Measurements from ENCODE around the gene TERT. TPM values are rescaled to one million over a fixed set of nuclear protein-coding genes. Genes with fewer than 3 reads are reported as not detected.

TERT gene
- total and polyA plus RNA-seq, 2 of the 8 experiments (the other 6 are each of a cell fraction or from before 2014, with no cell fraction given): 13.1 to 23.1 TPM

- no peak overlapping the region for H3K4ac ChIP-seq (replicated peaks; ENCODE audit: insufficient read length, low read depth, low read length)
- H3K79me1 ChIP-seq (ENCODE audit: low read depth, low read length): peaks cover 8% of the 10 kb centered on the region; the same call in 1 of the 2 replicates
- no peak overlapping the region for H3K27ac ChIP-seq (ENCODE audit: low read depth, low read length)
- H3K23ac ChIP-seq (ENCODE audit: insufficient read length): no peak overlapping the region
- peaks cover 0 to 9% of the 10 kb centered on the region in 2 experiments for H4K20me1 ChIP-seq (replicated peaks in 1 of 2; ENCODE audit: control insufficient read depth in 1 of 2, insufficient read depth in 2 of 2, low read length in 2 of 2)
- no peak overlapping the region for H2BK120ac ChIP-seq (replicated peaks; ENCODE audit: low read depth, low read length)
- CTCF ChIA-PET (ENCODE audit: partially characterized antibody): interaction anchor here (0.8 kb wide), 1 partner anchor 8 kb away, joined by 4 read pairs; no protein-coding TSS in a partner anchor
- H3K23me2 ChIP-seq (ENCODE audit: low read depth, low read length): peaks cover 3% of the 10 kb centered on the region; the same call in 1 of the 2 replicates
- FAIRE-seq: no peak
- no peak overlapping the region for H3K4me2 ChIP-seq (ENCODE audit: insufficient read depth in 1 of 2, low read depth in 2 of 2, low read length in 2 of 2)
- H4K5ac ChIP-seq (ENCODE audit: insufficient read length, low read depth, low read length): no peak overlapping the region
- no peak for DNase-seq (ENCODE audit: low read depth in 1 of 2, low spot score in 2 of 2)
- no peak overlapping the region for H2BK15ac ChIP-seq (ENCODE audit: low read length)
- H3K9ac ChIP-seq (replicated peaks in 1 of 4; ENCODE audit: extremely low read depth in 1 of 4, low read depth in 3 of 4, low read length in 3 of 4): no peak overlapping the region
- POLR2A ChIA-PET (ENCODE audit: partially characterized antibody): no interaction called here
- peaks cover 3 to 14% of the 10 kb centered on the region in 2 experiments; a peak in 2 of 4 replicates for H3K79me2 ChIP-seq (ENCODE audit: control insufficient read depth in 1 of 2, insufficient read depth in 2 of 2, low read length in 2 of 2)
- H4K91ac ChIP-seq (replicated peaks; ENCODE audit: insufficient read length, low read length): no peak overlapping the region
- H2AFZ ChIP-seq (ENCODE audit: low read length): no peak overlapping the region
- WGBS, 2 experiments (ENCODE audit: extremely low coverage in 1 of 2, insufficient coverage in 1 of 2, insufficient read length in 1 of 2, insufficient replicate concordance in 2 of 2, low coverage in 1 of 2, low lambda C conversion rate in 2 of 2, missing lambda C conversion rate in 1 of 2): 89% methylated on average over 13 of the region's 20 CpGs; no CpG with 5 or more reads in 1 of the 2 experiments
- TF ChIP-seq TAF1 (IDR thresholded peaks at IDR 0.05; ENCODE audit: low read depth, low read length) (no peak), KDM5A (IDR thresholded peaks at IDR 0.05; ENCODE audit: low read length) (no peak), SUZ12 (IDR thresholded peaks at IDR 0.05; ENCODE audit: low read length) (no peak)
- no peaks in the 10 kb centered on the region for H3K4me1 ChIP-seq (replicated peaks in 1 of 4; ENCODE audit: control insufficient read depth in 3 of 4, insufficient read depth in 4 of 4, low read length in 3 of 4)
- no peak overlapping the region for H3K18ac ChIP-seq (ENCODE audit: extremely low read depth, low read length)
- H2AK5ac ChIP-seq (ENCODE audit: low read depth, low read length): no peak overlapping the region
- no peaks in the 10 kb centered on the region for H3K27me3 ChIP-seq (replicated peaks in 1 of 4; ENCODE audit: control insufficient read depth in 3 of 4, extremely low read depth in 1 of 4, insufficient read depth in 3 of 4, low read length in 3 of 4)
- H3K14ac ChIP-seq (ENCODE audit: insufficient read length): no peak overlapping the region
- H3K9me3 ChIP-seq (ENCODE audit: insufficient read depth in 2 of 2, low read depth in 1 of 2, low read length in 1 of 2): no peaks in the 10 kb centered on the region; a peak in 1 of 4 replicates
- H3K36me3 ChIP-seq (ENCODE audit: control insufficient read depth in 2 of 4, insufficient read depth in 4 of 4, low read length in 3 of 4): peaks cover 0 to 22% (median 6%) of the 10 kb centered on the region in 4 experiments; a peak in 4 of 8 replicates
- no peak overlapping the region for H3K56ac ChIP-seq (replicated peaks; ENCODE audit: insufficient read length, low read depth, low read length)
- no peak overlapping the region for H2BK20ac ChIP-seq (ENCODE audit: low read length)
- H2BK5ac ChIP-seq (ENCODE audit: low read depth, low read length): no peak overlapping the region
- H3K4me3 ChIP-seq (ENCODE audit: extremely low read depth in 1 of 4, insufficient read depth in 2 of 4, low read depth in 3 of 4, low read length in 4 of 4): no peak overlapping the region
- no peak overlapping the region for H2BK12ac ChIP-seq (ENCODE audit: low read depth, low read length)
- peak overlapping the region; percentile 25; the same call in 1 of the 2 replicates for H4K8ac ChIP-seq (ENCODE audit: extremely low read depth, insufficient read depth, low read length)
Measured at GRCh38 chr5:1276930-1277329, 17.9 kb downstream of the TERT start.
